Measurements from ENCODE around the gene NSFL1C. TPM values are rescaled to one million over a fixed set of nuclear protein-coding genes. Genes with fewer than 3 reads are reported as not detected.

The NSFL1C gene
- total RNA-seq, 1 donor from 2014 or later: 88.7 TPM

GRCh38 chr20:1468117-1468624, 1.5 kb upstream of the NSFL1C start:
- Mint-ChIP-seq H3K27ac (peak overlapping the region; percentile 96), H3K9me3 (ENCODE audit: low read depth) (peaks cover 5% of the 10 kb centered on the region), H3K4me3 (ENCODE audit: low read depth) (peak overlapping the region; percentile 85), H3K27me3 (no peaks in the 10 kb centered on the region), H3K4me1 (ENCODE audit: low read depth) (peaks cover 41% of the 10 kb centered on the region), H3K36me3 (ENCODE audit: insufficient read depth) (peaks cover 2% of the 10 kb centered on the region)
- TF ChIP-seq, protein P1, sequence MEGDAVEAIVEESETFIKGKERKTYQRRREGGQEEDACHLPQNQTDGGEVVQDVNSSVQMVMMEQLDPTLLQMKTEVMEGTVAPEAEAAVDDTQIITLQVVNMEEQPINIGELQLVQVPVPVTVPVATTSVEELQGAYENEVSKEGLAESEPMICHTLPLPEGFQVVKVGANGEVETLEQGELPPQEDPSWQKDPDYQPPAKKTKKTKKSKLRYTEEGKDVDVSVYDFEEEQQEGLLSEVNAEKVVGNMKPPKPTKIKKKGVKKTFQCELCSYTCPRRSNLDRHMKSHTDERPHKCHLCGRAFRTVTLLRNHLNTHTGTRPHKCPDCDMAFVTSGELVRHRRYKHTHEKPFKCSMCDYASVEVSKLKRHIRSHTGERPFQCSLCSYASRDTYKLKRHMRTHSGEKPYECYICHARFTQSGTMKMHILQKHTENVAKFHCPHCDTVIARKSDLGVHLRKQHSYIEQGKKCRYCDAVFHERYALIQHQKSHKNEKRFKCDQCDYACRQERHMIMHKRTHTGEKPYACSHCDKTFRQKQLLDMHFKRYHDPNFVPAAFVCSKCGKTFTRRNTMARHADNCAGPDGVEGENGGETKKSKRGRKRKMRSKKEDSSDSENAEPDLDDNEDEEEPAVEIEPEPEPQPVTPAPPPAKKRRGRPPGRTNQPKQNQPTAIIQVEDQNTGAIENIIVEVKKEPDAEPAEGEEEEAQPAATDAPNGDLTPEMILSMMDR (IDR thresholded peaks at IDR 0.05; ENCODE audit: unreplicated experiment): no peak
- DNase-seq (ENCODE audit: low spot score, unreplicated experiment): no peak

DNA sequence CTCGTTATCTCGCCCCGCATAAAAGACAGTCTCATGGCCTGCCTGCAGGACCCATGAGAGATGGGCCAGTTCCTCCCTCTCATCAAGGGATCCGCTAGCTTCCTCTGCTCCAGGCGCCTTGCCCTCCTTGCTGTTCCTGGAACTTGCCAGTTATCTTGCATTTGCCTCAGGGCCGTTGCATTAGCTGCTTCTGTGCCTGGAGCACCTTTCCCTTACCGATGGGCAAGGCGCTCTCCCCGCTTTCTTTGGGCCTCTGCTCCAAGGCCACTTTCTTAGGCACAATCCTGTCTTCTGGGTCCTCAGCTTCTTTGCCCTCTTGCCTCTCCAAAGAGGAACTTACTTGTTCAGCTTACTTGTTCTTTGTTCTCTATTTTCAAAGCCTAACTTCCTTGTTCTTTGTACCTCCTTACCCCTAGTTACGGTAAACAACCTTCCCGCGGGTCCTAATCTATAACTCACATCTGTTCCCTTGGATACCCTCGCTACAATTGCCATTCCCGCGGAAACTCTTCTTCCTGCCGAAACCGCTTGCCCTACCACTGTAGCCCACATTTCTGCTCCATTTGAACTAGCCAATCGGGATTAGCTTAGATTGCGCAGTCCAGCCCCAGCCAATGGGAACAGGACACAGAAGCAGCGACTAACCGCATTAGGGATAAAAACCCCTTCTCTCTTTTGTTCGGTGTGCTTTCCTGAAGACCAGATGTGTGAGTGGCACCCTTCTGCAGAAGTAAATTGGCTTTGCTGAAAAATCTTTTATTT, 887 bp upstream of the NSFL1C start:
- no peak for DNase-seq (ENCODE audit: low spot score, unreplicated experiment)

DNA sequence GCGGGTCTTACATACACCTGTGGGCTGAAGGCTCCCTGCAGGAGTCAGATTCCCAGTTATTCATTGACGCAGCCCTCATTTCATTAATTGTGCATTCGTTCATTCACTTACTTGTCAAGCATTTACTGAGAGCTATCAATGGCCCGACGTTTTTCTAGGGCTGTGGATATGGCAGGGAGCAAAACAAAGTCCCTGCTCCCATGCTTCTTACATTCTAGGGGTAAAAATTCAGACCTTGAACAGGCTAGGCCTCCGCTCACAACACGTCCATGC, 369 bp upstream of the NSFL1C start:
- Mint-ChIP-seq H3K27me3 (no peaks in the 10 kb centered on the region), H3K4me1 (ENCODE audit: low read depth) (peaks cover 37% of the 10 kb centered on the region), H3K4me3 (ENCODE audit: low read depth) (peak overlapping the region; percentile 85), H3K27ac (peak overlapping the region; percentile 96), H3K36me3 (ENCODE audit: insufficient read depth) (peaks cover 4% of the 10 kb centered on the region), H3K9me3 (ENCODE audit: low read depth) (peaks cover 5% of the 10 kb centered on the region)
- TF ChIP-seq, protein P1 (IDR thresholded peaks at IDR 0.05; ENCODE audit: unreplicated experiment): no peak
- no peak for DNase-seq (ENCODE audit: low spot score, unreplicated experiment)

More for the DNA sequence above, 887 bp upstream of the NSFL1C start:
- H3K4me3 Mint-ChIP-seq (ENCODE audit: low read depth): peak overlapping the region; percentile 85
- peaks cover 37% of the 10 kb centered on the region for H3K4me1 Mint-ChIP-seq (ENCODE audit: low read depth)
- TF ChIP-seq, protein P1 (IDR thresholded peaks at IDR 0.05; ENCODE audit: unreplicated experiment): no peak
- peaks cover 5% of the 10 kb centered on the region for H3K9me3 Mint-ChIP-seq (ENCODE audit: low read depth)
- peaks cover 4% of the 10 kb centered on the region for H3K36me3 Mint-ChIP-seq (ENCODE audit: insufficient read depth)
- peak overlapping the region; percentile 96 for H3K27ac Mint-ChIP-seq
- H3K27me3 Mint-ChIP-seq: no peaks in the 10 kb centered on the region

GRCh38 chr20:1465470-1466210, 1.0 kb downstream of the NSFL1C start:
- no peak for DNase-seq (ENCODE audit: low spot score, unreplicated experiment)
- TF ChIP-seq, protein P1 (IDR thresholded peaks at IDR 0.05; ENCODE audit: unreplicated experiment): no peak
- Mint-ChIP-seq H3K4me1 (ENCODE audit: low read depth) (peaks cover 35% of the 10 kb centered on the region), H3K4me3 (ENCODE audit: low read depth) (peak overlapping the region; percentile 85), H3K27me3 (no peaks in the 10 kb centered on the region), H3K27ac (peak overlapping the region; percentile 94), H3K9me3 (ENCODE audit: low read depth) (peaks cover 5% of the 10 kb centered on the region), H3K36me3 (ENCODE audit: insufficient read depth) (peaks cover 5% of the 10 kb centered on the region)

DNA sequence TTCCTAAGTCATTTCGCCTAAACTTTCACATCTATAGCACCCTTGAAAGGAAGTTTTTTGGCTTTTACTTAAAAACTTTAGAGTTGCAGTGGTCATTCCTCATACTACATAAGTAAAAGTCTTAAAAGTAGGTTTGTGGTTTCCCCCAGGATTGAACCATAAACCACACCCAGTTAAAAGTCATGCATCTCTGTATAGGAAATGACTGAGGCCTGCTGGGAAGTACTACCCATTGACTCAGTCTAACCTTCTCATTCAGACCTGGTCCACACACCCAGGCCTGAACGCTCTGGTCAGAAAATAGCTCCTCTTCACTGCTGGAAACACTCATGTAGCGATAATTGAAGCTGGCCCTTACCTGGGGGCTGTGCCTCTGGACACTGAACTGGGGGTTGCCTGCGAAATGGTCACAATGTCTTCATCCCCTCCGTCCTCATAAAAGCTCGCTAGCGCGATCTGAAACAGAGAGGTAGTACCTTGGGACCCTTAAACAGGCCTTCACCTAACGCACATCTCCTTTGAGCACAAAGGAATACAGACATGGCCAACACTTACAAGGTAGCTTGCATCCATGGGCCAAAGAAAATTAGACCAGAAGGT, 2.6 kb downstream of the NSFL1C start:
- DNase-seq (ENCODE audit: low spot score, unreplicated experiment): no peak
- H3K4me3 Mint-ChIP-seq (ENCODE audit: low read depth): no peak overlapping the region
- H3K36me3 Mint-ChIP-seq (ENCODE audit: insufficient read depth): peaks cover 7% of the 10 kb centered on the region
- peaks cover 5% of the 10 kb centered on the region for H3K9me3 Mint-ChIP-seq (ENCODE audit: low read depth)
- TF ChIP-seq, protein P1 (IDR thresholded peaks at IDR 0.05; ENCODE audit: unreplicated experiment): no peak
- H3K27me3 Mint-ChIP-seq: no peaks in the 10 kb centered on the region
- peaks cover 26% of the 10 kb centered on the region for H3K4me1 Mint-ChIP-seq (ENCODE audit: low read depth)
- no peak overlapping the region for H3K27ac Mint-ChIP-seq
